Measurements from ENCODE around the gene LPP.

DNA sequence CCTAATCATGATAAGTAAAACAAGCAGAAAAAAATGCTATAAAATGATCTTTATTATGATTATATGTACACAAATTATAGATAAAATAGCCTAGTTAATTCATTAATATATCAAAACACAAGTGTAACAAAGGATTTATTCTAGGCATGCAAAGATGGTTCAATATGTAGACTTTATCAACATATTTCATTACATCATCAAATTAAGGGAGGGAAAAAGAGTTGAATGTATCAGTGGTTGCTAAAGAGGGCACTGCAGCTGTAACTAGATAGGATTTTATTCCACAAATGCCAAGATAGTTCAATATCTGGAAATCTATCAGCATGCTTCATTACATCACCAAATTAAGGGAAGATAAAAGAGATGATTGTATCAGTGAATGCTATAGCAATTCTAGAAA lies 248.3 kb downstream of the LPP start:
- no peak for TF ChIP-seq CTCF (IDR thresholded peaks at IDR 0.05)
- TF ChIP-seq EP300 (IDR thresholded peaks at IDR 0.05), result no peak
- no peak for TF ChIP-seq POLR2A (IDR thresholded peaks at IDR 0.05)

Measured in tibial nerve (tissue), 4 donors.